AG09309 (cell line): Measurements from ENCODE around the gene SND1.

Source experiments
- DNase-seq: peaks from one replicate; pipeline ENCODE4 v3.0.0-alpha.2; 2010; ENCODE audit warnings: low read depth
- H3K4me3 ChIP-seq: 2 replicates; pipeline ENCODE4 v1.5.1; 2011; ENCODE audit warnings: mild to moderate bottlenecking, low read depth, low read length, moderate library complexity; ENCODE audit not compliant: control insufficient read depth
- TF ChIP-seq, protein P1 (sequence below): IDR thresholded peaks from 2 replicates; pipeline ENCODE4 v1.5.1; 2011; ENCODE audit warnings: mild to moderate bottlenecking, low read depth, low read length, inconsistent platforms; ENCODE audit not compliant: insufficient read depth, control insufficient read depth; ENCODE audit errors: missing control alignments

SND1 gene

DNA sequence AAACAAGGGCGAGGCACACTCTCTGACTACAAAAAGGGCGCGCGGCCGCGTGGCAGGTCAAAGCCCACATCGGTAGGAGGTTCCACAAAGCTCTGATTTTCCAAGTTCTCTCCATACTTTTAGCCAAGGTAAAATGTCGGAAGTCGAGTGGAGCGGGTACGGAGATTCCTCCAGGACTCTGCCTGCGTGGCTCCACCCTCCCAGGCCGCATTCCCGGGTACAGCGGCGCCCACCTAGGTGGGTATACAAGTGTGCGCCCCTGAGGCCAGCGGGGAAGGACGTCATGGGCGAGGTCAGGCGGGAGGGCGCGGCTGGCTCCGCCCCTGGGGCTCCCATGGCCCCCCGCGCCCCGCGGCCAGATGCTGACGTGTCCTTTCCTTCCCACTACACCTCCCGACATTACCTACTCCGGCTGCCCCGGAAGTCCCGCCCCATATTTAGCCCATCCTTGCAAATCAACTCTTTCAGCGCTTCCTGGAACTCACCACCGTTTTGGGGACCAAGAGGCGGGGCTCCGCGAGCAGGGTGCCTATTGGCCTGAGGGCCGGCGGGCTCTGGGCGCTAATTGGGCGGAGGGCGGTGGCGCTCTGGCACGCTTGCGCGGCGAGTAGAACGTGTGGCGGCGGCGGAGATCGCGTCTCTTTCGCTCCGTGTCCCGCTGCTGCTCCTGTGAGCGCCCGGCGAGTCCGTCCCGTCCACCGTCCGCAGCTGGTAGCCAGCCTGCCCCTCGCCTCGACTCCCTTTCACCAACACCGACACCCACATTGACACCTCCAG lies at the start of gene SND1:
TSS of gene SND1 (plus strand) at position 639 of the 777 bp plus-strand sequence. CDS start 180 bp downstream, outside the sequence.
- peak within 1 kb of the TSS; percentile 100 for H3K4me3 ChIP-seq
- peak; percentile 94 for DNase-seq
- TF ChIP-seq, protein P1, sequence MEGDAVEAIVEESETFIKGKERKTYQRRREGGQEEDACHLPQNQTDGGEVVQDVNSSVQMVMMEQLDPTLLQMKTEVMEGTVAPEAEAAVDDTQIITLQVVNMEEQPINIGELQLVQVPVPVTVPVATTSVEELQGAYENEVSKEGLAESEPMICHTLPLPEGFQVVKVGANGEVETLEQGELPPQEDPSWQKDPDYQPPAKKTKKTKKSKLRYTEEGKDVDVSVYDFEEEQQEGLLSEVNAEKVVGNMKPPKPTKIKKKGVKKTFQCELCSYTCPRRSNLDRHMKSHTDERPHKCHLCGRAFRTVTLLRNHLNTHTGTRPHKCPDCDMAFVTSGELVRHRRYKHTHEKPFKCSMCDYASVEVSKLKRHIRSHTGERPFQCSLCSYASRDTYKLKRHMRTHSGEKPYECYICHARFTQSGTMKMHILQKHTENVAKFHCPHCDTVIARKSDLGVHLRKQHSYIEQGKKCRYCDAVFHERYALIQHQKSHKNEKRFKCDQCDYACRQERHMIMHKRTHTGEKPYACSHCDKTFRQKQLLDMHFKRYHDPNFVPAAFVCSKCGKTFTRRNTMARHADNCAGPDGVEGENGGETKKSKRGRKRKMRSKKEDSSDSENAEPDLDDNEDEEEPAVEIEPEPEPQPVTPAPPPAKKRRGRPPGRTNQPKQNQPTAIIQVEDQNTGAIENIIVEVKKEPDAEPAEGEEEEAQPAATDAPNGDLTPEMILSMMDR, result no peak

DNA sequence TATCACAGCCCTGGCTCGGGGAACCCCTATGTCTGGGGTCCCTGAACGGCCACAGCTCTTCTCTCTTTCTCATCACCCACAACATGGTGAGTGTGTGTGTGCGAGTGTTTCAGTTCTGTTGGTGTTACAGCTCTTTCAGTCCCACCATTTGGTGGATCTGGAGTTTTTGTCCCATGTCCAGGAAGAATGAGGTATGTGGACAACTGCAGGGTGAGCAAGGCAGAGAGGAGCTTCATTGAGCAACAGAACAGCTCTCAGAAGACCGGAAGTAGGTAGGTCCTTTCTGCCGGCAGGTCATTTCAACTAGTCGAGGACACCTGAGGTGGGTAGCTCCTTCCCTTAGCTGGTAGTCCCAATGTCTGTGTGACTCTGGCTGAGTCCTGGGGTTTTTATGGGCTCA lies 43.5 kb upstream of the SND1 start:
- TF ChIP-seq, protein P1, result no peak
- no peak overlapping the region for H3K4me3 ChIP-seq
- DNase-seq, result no peak

DNA sequence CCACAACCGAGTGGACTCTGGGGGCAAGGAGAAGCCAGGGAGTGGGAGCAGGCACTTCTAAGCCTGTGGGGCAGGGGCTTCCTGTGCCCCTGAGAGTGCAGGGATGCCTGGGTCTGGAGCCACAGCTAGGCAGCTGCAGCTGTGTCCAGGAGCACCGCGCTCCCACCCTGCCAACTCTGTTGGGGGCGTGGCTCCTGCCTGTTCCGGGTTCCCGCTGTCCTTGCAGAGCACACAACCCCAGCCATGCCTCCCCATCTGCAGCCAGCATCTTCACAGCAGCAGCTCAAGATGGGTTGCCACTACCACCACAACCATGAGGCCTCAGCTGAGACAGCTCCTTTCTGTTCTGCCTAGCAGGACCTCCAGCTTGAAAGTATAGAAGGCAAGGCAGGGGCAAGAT lies 42.7 kb upstream of the SND1 start:
- H3K4me3 ChIP-seq, result no peak overlapping the region
- TF ChIP-seq, protein P1, result no peak
- no peak for DNase-seq

DNA sequence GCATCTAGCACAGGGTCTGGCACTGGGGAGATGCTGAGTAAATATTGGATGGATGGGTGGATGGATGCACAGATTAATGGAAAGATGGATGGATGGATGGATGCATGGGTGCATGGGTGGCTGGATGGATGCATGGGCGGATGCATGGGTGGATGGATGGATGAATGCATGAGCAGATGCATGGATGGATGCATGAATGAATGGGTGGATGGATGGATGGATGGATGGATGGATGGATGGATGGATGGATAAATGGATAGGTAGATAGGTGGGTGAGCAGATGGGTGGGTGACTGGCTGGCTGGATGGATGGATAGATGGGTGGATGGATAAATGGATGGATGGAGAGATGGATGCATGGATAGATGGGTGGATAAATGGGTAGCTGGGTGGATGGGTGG lies 39.7 kb upstream of the SND1 start:
- TF ChIP-seq, protein P1, result no peak
- no peak overlapping the region for H3K4me3 ChIP-seq
- DNase-seq, result no peak

DNA sequence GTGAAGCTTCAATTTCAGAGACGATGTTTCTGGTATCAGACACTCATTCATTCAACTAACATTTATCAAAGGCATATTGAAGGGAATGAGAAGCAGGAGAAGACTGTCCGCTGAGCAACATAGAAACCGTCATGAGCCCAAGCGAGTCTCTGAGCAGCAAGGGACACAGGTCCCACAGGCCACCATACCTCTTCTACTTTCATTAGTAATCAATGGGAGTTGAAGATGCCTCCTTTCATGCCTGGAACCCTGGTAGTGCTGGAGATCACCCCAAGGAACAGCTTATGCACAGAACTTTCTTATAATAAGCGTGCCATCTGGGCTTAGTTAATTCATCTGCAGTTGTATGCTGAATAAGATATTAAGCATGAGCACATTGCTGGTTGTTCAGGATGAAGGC lies 35.3 kb upstream of the SND1 start:
- TF ChIP-seq, protein P1, result no peak
- no peak for DNase-seq
- H3K4me3 ChIP-seq, result no peak overlapping the region

DNA sequence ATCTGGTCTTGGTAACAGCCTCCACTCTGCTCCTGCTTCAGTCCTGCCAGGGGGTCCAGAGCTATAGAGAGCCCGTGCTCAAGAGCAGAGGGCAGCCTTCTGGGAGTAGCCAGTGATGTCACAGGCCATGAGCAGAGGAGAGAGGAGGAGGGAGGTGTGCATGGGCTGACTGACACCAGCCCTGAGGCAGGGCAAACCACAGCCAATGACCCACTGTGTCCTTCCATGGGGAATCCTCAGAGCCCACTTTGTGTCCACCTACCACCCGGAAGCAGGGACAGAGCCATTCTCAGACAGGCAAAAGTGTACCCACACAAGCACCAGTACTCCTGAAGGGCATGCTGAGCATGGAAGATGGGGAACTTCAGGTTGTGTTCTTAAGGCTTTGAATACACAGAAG lies 34.0 kb upstream of the SND1 start, which contains the start of gene PAX4:
TSS of gene PAX4 (minus strand) at position 101 of the 400 bp plus-strand sequence. CDS start 2,214 bp downstream, outside the sequence.
- TF ChIP-seq, protein P1, result no peak
- H3K4me3 ChIP-seq, result no peak within 1 kb of the TSS
- DNase-seq, result no peak

DNA sequence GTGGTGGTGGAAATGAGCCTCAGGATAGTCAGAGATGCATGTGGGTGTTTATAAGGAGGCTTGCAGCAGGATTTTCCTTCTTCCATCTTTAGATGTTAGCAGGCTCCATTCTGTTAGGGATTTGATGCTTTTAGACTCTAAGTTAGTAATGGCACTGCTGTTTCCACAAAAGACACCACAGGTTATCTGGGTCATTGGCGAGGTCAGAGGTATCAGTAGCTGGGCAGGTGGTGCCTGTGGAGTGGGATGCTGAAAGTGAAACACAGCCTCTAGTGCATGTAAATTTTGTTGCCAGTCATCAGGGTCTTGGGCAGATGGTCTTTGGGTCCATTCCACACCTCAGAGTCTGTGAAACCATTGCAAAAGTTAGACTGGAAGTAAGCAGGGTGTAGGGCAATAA lies 33.2 kb upstream of the SND1 start:
- H3K4me3 ChIP-seq, result no peak overlapping the region
- no peak for DNase-seq
- TF ChIP-seq, protein P1, result no peak
